RWPE1 (cell line): ENCODE results near the gene PLAC9.

Source experiments
- CTCF ChIA-PET: fragments of 350-600 bp; sonication (Branson Sonifier 250); formaldehyde crosslinking; extraction: SDS; loops from one replicate; lab custom pipeline; 2021; lab: Yijun Ruan, JAX
- POLR2A ChIA-PET: fragments of 400-600 bp; formaldehyde crosslinking; extraction: SDS; loops from one replicate; lab custom pipeline; 2020; ENCODE audit warnings: antibody characterized with exemption; ENCODE audit not compliant: low non-redundant PET; lab: Yijun Ruan, JAX
- DNase-seq: peaks from one replicate; pipeline ENCODE4 v3.0.0; 2012; ENCODE audit warnings: low spot score
- H3K27ac ChIP-seq: fragments of 450-650 bp; 2 replicates; pipeline ENCODE4 v1.5.1; 2017
- TF ChIP-seq, protein P1 (sequence below): fragments of 450-650 bp; conservative IDR thresholded peaks from 2 replicates; pipeline ENCODE4 v1.5.1; 2017; ENCODE audit warnings: low read depth, mild to moderate bottlenecking

PLAC9 gene

DNA sequence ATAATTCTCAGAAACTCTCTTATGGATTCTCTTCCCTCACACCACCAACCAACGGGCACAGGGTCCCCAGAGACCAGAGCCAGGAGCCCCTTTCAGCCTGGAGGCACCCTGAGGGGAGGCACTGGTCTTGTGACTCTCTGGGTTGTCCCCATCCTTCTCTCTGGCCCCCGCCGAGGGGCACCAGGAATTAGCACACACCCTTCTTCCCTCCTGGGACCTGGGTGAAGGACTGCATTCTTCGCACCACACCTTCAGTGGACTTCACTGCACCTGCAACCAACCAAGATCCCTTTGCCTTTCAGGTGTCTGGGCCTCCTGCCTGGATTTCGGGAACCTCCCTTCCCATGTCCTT, 22.1 kb downstream of the PLAC9 start:
- ChIA-PET POLR2A (interaction anchor here (0.6 kb wide), 1 partner anchor 272 kb away, joined by 5 read pairs; no protein-coding TSS in a partner anchor), CTCF (interaction anchor here (0.6 to 1.2 kb wide), 4 partner anchors 10 to 1004 kb away, joined by 3 to 5 read pairs (median 3); no protein-coding TSS in a partner anchor)
- no peak for DNase-seq
- TF ChIP-seq, protein P1, sequence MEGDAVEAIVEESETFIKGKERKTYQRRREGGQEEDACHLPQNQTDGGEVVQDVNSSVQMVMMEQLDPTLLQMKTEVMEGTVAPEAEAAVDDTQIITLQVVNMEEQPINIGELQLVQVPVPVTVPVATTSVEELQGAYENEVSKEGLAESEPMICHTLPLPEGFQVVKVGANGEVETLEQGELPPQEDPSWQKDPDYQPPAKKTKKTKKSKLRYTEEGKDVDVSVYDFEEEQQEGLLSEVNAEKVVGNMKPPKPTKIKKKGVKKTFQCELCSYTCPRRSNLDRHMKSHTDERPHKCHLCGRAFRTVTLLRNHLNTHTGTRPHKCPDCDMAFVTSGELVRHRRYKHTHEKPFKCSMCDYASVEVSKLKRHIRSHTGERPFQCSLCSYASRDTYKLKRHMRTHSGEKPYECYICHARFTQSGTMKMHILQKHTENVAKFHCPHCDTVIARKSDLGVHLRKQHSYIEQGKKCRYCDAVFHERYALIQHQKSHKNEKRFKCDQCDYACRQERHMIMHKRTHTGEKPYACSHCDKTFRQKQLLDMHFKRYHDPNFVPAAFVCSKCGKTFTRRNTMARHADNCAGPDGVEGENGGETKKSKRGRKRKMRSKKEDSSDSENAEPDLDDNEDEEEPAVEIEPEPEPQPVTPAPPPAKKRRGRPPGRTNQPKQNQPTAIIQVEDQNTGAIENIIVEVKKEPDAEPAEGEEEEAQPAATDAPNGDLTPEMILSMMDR = no peak
- peak overlapping the region; percentile 97 for H3K27ac ChIP-seq

GRCh38 chr10:80154978-80155695, 22.6 kb downstream of the PLAC9 start:
- peak overlapping the region; percentile 97 for H3K27ac ChIP-seq
- peak; percentile 81 for DNase-seq
- POLR2A ChIA-PET = no interaction called here
- CTCF ChIA-PET = interaction anchor here (0.6 to 1.5 kb wide), 3 partner anchors 53 to 111 kb away, joined by 3 read pairs; no protein-coding TSS in a partner anchor
- TF ChIP-seq, protein P1 = no peak

- POLR2A ChIA-PET = no interaction called here
- no peak for DNase-seq
- CTCF ChIA-PET = interaction anchor here (1.5 kb wide), 1 partner anchor 67 kb away, joined by 3 read pairs; no protein-coding TSS in a partner anchor
- TF ChIP-seq, protein P1 = no peak
- H3K27ac ChIP-seq = peak overlapping the region; percentile 97
Measured at GRCh38 chr10:80155696-80156215, 23.2 kb downstream of the PLAC9 start.

- H3K27ac ChIP-seq = peak overlapping the region; percentile 97
- ChIA-PET CTCF (interaction anchor here (0.6 to 1.5 kb wide), 4 partner anchors 66 to 110 kb away, joined by 3 to 4 read pairs (median 3); no protein-coding TSS in a partner anchor), POLR2A (no interaction called here)
- no peak for DNase-seq
- TF ChIP-seq, protein P1 = no peak
Measured at GRCh38 chr10:80156216-80156615, 23.7 kb downstream of the PLAC9 start.

GRCh38 chr10:80157561-80157960, 25.0 kb downstream of the PLAC9 start:
- H3K27ac ChIP-seq = peak overlapping the region; percentile 97
- no peak for DNase-seq
- ChIA-PET POLR2A (no interaction called here), CTCF (interaction anchor here (0.8 to 1.2 kb wide), 2 partner anchors 65 to 111 kb away, joined by 3 to 6 read pairs; no protein-coding TSS in a partner anchor)
- TF ChIP-seq, protein P1 = no peak

GRCh38 chr10:80158126-80158525, 25.6 kb downstream of the PLAC9 start:
- no peak for DNase-seq
- POLR2A ChIA-PET = interaction anchor here (1.2 kb wide), 1 partner anchor 49 kb away, joined by 5 read pairs; no protein-coding TSS in a partner anchor
- TF ChIP-seq, protein P1 = no peak
- H3K27ac ChIP-seq = peak overlapping the region; percentile 97
- CTCF ChIA-PET = interaction anchor here (0.7 to 0.8 kb wide), 2 partner anchors 65 to 131 kb away, joined by 3 to 6 read pairs; partner anchors contain the start of gene MAT1A
